ENCODE data around the gene IFI27L2.

The IFI27L2 gene

DNA sequence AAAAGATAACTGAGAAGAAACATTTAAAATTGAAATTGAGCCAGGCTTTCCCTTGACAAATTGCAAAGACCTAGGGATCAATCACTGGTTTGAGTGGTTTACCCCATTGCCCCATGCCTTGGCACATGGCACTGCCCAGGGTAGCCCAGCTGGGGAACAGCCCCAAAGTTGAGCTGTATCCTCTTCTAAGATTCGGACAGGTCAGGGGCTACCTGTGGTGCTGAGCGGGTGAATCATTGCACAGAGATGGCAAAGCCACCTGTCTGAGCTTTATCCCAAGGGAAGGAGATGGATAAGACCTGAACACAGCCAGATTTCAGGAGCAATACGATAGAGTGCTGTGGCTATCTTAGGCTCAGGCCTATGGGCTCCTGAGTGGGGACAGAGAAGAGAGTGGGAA, 7.0 kb downstream of the IFI27L2 start:
- TF ChIP-seq, protein P1, sequence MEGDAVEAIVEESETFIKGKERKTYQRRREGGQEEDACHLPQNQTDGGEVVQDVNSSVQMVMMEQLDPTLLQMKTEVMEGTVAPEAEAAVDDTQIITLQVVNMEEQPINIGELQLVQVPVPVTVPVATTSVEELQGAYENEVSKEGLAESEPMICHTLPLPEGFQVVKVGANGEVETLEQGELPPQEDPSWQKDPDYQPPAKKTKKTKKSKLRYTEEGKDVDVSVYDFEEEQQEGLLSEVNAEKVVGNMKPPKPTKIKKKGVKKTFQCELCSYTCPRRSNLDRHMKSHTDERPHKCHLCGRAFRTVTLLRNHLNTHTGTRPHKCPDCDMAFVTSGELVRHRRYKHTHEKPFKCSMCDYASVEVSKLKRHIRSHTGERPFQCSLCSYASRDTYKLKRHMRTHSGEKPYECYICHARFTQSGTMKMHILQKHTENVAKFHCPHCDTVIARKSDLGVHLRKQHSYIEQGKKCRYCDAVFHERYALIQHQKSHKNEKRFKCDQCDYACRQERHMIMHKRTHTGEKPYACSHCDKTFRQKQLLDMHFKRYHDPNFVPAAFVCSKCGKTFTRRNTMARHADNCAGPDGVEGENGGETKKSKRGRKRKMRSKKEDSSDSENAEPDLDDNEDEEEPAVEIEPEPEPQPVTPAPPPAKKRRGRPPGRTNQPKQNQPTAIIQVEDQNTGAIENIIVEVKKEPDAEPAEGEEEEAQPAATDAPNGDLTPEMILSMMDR (conservative IDR thresholded peaks at IDR 0.05; ENCODE audit: control insufficient read depth, insufficient read depth, low read depth, low read length): no peak
- no peak overlapping the region for H3K4me3 ChIP-seq (ENCODE audit: control insufficient read depth, low read depth, low read length)
- no peak for DNase-seq (ENCODE audit: low read depth)

DNA sequence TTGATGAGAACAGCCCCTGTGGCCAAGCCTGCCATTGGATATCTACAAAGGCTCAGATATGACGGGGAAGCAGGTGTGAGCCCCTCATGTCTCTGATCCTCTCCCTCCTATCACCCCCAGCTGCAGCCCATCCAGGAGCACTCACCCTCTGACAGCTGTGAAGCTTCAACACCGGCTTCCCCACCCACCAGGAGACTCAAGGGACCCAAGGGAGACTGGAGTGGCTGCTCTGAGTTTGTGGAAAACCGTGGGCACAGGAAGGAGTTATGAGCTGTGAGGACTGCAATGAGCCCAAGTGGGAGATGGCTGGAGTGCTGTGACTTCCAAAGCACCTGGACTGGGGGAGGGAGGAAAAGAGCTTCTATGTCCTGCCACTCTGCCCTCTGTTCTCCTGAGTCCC, 7.9 kb downstream of the IFI27L2 start:
- no peak for DNase-seq (ENCODE audit: low read depth)
- TF ChIP-seq, protein P1 (conservative IDR thresholded peaks at IDR 0.05; ENCODE audit: control insufficient read depth, insufficient read depth, low read depth, low read length): no peak
- no peak overlapping the region for H3K4me3 ChIP-seq (ENCODE audit: control insufficient read depth, low read depth, low read length)

DNA sequence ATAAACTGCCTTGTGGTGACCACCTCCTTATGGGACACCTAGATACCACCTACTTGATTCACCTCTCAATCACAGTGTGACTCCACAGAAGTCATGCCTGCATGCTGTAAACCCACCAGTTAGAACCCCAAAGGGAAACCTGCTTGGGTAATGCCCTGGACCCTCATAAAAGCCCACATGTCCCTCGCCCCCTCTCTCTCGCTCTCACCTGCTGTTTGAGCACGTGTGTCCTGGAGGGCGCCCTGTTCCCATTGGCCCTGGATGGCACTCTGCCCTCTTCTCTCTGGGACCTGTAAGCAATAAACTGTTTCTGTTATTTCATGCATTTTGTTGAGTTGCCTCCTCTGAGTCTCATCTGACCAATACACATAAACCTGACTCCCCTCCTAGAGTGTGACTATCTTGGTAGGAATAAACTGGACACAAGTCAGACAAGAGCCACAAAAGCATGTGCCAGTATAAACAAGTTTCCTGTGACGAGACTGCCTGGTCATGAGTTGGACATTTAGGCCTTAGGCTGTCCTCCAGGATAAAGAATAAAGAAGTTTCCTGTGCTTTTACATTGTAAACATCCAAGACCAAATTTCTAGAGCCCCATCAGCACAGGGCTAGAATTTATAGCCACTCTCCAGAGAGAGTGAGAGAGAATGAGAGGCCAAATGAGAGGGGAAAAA, 8.6 kb downstream of the IFI27L2 start:
- no peak overlapping the region for H3K4me3 ChIP-seq (ENCODE audit: control insufficient read depth, low read depth, low read length)
- peak; percentile 79 for DNase-seq (ENCODE audit: low read depth)
- TF ChIP-seq, protein P1 (conservative IDR thresholded peaks at IDR 0.05; ENCODE audit: control insufficient read depth, insufficient read depth, low read depth, low read length): no peak

DNA sequence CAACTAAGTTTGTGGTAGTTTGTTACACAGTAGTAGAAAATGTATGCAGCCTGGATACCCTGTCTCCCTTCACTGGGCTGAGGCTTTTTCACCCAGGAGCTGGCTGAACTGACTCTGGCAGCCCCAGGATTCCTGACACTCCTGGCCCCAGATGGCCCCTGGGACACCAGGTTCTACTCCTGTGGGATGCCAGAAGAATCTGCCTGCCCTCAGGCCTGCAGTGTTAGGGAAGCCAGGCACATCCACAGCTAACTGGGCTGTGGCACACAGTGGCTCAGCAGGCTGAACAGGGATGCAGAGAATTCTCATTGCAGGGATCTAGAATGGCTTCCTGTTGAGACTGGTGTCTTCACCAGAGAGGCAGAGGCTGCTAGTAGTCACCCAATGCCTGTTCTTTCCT, 10.3 kb downstream of the IFI27L2 start:
- no peak for DNase-seq (ENCODE audit: low read depth)
- TF ChIP-seq, protein P1 (conservative IDR thresholded peaks at IDR 0.05; ENCODE audit: control insufficient read depth, insufficient read depth, low read depth, low read length): no peak
- no peak overlapping the region for H3K4me3 ChIP-seq (ENCODE audit: control insufficient read depth, low read depth, low read length)

DNA sequence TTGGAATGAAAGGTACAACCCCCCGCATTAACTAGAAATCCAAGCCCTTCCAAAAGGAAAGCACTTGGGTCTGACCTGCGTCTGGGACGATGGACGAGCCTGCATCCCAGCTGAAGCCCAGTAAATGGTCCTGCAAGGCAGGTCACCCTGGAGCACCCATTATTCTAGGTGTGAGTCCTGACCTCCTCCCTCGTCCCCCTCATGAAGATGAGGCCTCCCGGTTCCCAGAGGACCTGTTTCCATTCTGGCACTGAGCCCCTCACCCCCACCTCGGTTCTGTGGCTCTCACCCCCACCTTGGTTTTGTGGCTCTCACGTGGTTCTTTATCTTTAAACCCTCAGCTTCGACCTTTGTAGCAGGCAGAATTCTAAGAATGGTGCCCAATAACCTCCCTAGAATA, 11.5 kb downstream of the IFI27L2 start:
- no peak for DNase-seq (ENCODE audit: low read depth)
- TF ChIP-seq, protein P1 (conservative IDR thresholded peaks at IDR 0.05; ENCODE audit: control insufficient read depth, insufficient read depth, low read depth, low read length): no peak
- H3K4me3 ChIP-seq (ENCODE audit: control insufficient read depth, low read depth, low read length): no peak overlapping the region

DNA sequence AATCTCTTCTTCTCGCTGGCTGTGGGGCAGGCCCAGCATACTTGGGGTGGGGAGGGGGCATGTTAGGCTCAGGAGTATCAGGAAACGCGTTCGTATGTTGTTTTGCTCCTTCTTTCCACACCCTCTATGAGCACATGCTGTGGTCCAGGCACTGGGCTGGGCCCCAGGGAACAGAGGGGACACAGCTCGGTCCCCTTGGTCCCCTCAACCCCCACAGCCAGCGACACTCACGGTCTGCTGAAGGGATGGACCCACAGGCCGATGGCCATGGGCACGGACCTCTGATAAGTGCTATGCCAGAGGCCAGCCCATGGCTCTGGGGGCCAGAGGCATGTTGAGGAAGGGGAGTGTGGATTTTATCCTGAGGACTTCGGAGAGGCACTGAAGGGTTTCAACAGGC, 12.7 kb downstream of the IFI27L2 start:
- TF ChIP-seq, protein P1 (conservative IDR thresholded peaks at IDR 0.05; ENCODE audit: control insufficient read depth, insufficient read depth, low read depth, low read length): no peak
- no peak for DNase-seq (ENCODE audit: low read depth)
- H3K4me3 ChIP-seq (ENCODE audit: control insufficient read depth, low read depth, low read length): no peak overlapping the region

DNA sequence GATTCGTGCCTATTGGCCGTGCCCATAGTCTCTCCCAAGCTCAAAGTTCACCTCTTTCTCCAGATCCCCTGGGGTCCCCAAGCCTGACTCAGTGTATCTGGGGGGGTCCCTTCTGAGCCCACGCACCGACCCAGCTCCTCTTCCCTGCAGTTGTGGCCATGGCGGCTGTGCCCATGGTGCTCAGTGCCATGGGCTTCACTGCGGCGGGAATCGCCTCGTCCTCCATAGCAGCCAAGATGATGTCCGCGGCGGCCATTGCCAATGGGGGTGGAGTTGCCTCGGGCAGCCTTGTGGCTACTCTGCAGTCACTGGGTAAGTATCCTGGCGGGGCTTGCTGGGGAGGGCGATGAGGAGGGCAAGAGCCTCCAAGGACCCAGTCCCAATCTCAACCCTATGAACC, 13.8 kb downstream of the IFI27L2 start:
- no peak overlapping the region for H3K4me3 ChIP-seq (ENCODE audit: control insufficient read depth, low read depth, low read length)
- no peak for DNase-seq (ENCODE audit: low read depth)
- TF ChIP-seq, protein P1 (conservative IDR thresholded peaks at IDR 0.05; ENCODE audit: control insufficient read depth, insufficient read depth, low read depth, low read length): no peak
